HG03342 (cell line): ENCODE data around the gene HINT2.
A peak's percentile ranks its signal among the peaks of the same experiment; 100 is the strongest.

Source experiments
- ATAC-seq: cut with Tn5 transposase; IDR thresholded peaks from one replicate; pipeline ENCODE4 v1.9.1; 2021; ENCODE audit warnings: mild to moderate bottlenecking, moderate library complexity; ENCODE audit not compliant: unreplicated experiment

Gene HINT2

GRCh38 chr9:35814841-35815543, at the start of gene HINT2:
Gene HINT2, minus strand, starts transcription at chr9:35815042. Its CDS starts 63 bp downstream, at chr9:35814979.
- ATAC-seq = peak; percentile 63

DNA sequence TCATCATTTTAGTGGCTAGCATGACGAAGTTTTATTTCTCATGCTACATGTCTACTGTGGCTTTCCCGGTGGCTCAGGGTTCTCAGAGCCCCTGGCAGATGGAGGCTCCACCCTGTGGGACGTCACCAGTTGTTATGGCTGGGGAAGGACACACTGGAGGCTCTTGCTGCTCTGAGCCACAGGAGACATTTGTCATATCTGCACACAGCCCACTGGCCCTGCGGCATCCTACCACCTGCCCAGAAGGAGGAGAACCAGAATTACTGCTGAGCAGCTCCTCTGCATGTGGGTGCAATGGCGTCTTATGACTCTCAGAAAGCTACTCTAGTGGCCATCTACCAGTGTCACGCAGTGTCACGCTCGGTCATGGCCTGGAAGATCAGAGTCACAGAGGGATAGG, 48.7 kb upstream of the HINT2 start:
- no peak for ATAC-seq

DNA sequence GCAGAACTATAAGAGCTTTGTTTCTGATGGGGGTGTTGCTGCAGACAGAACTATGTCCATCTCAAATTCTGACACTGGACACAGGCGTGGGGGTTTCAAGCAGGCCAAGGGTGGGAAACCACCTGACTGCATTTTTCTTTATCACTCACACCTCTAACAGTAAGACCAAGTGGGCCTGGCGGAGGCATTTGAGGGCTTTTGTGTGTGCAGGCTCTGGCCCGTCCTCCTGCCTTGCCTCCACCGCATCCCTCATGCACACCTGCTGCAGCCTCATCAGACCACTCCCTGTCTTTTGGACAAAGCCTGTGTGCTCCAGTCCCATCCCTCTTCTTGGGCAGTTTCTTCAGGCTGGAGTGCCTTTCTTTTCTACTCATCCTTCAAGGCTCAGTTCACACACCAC, 47.5 kb upstream of the HINT2 start:
- no peak for ATAC-seq

- ATAC-seq = no peak
These were observed 46.5 kb upstream of the HINT2 start for GRCh38 chr9:35861161-35861897.

DNA sequence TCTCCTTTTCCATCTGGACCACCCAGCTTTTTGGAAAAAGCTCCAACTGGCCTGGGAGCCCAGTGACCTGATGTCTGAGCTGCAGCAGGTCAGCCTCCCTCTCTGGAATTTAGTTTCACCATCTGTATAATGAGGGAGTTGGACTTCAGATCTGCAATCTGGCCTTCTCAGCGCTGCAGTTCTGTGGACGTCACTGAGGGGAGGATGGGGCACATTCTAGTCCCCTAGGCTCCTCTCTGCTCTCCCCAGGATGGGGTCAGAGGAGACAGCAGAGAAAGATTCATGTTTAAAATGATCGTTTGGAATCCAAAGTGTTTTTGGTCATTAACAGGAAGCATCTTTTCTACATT, 45.1 kb upstream of the HINT2 start:
- ATAC-seq = no peak

GRCh38 chr9:35859310-35859989, 44.6 kb upstream of the HINT2 start:
- no peak for ATAC-seq

- no peak for ATAC-seq
These were observed 43.6 kb upstream of the HINT2 start for GRCh38 chr9:35858458-35858857.

- no peak for ATAC-seq
These were observed 42.0 kb upstream of the HINT2 start for GRCh38 chr9:35856882-35857281.

DNA sequence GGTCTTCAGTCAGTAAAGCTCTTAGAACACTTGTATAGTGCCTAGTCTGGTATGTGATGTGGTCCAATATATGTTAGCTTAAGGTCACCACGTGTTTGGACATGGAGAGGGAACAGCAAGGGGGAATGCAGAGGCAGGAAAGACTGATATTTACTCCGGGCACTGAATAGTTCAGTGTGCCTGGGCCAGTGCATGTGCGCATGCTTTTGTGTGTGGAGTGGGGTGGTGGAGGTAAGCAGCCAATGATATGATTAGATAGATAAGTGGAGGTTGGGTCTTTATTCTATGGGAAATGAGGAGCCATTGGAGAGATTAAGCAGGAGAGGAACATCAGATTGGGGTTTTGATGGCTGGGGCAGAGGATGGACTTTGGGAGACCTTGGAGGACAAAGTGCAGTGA, 41.4 kb upstream of the HINT2 start:
- ATAC-seq = no peak

- no peak for ATAC-seq
These were observed 39.4 kb upstream of the HINT2 start for GRCh38 chr9:35854091-35854762.

GRCh38 chr9:35852876-35853865, 38.3 kb upstream of the HINT2 start:
- no peak for ATAC-seq

DNA sequence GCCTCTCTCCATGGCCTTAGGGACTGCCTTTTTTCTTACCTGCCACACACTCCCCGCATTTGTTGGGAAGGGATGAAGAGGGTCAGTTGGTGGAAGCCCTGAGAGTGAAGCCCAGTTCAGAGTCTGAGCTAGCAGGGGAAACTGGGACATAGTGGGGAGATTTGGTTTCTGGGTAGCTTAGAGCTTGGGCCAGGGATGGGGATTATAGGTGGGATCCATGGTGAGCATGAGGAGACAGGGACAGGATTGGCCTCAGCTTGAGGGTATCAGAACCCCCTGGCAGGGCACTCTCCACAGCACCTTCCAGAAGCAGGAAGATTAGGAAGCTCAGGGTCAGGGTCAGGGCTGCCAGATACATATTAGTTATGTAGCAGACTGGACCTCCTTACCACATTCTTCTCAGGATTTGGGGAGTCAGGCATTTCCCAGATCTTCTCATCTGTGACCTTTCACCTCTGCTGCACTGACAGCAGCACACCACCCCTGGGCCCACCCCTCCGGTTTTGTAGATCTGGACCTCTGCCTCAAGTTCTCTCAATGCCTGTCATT, 37.5 kb upstream of the HINT2 start:
- no peak for ATAC-seq

DNA sequence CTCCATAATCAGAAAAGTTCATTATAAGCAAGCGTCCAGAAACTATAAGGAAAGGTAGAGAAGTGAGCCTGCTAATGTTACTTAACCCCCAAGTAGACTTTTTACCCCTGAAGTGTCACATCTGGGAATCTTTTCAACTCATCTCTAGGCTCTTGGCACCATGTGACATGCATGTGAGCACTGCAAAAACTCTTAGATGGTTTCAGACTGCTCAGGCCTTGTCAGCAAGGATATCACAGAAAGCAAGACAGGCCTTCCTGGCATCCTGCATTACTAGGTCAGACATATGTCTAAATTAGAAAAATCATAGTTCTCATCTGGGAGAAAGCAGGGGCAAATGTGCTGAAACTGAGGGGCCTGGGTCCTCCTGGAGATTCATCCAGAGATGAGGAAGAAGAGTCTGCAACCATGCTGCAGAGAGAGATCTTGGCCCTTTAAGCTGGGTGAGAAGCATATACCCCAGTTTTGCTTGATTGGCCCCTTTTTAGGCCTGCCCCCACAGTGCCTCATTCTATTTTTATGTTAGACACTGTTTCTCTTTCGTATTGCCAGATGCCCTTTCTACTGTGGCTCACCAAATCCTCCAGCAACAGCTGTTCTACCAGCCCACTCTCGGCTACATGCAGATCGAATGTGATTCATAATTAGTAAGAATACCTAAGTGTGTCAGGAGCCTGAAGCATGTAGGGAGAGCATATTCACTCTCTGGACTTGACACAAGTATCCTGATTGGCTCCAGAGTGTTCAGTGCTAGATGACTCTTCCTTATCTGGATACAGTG, 33.1 kb upstream of the HINT2 start:
- ATAC-seq = peak; percentile 92

- no peak for ATAC-seq
These were observed 31.3 kb upstream of the HINT2 start for GRCh38 chr9:35845824-35846771.

- ATAC-seq = no peak
These were observed 29.9 kb upstream of the HINT2 start for GRCh38 chr9:35844628-35845270.

- peak; percentile 70 for ATAC-seq
These were observed 28.0 kb upstream of the HINT2 start for GRCh38 chr9:35842795-35843194.

DNA sequence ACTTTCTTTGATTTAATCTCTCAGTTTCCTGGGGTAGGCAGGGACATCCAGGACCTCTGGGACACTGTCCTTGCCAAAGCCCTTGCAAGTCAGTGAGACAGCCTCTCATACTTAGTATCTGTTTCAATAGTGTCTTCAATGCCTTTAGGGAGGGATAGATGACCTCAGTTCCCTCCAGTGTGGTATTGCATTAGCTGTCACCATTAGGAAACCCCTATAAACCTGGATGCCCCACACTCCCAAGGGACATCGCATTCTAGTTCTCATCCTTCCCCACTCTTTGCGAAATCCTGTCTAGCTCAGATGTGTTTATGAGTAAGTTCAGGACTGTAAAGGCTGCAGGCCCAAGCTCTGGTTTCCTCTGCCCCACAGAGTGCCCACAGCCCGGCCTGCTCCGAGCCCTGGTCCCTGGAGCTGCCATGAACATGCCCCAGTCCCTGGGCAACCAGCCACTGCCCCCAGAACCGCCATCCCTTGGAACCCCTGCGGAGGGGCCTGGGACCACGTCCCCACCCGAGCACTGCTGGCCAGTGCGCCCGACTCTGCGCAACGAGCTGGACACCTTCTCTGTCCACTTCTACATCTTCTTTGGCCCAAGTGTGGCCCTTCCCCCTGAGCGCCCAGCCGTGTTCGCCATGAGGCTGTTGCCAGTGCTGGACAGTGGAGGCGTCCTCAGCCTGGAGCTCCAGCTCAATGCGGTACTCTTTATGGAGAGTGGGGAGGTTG, 27.3 kb upstream of the HINT2 start:
- ATAC-seq = no peak
